ENCODE results near the gene ZNF469.
"Not testable (repeated sequence)": the region's sequence is repeated elsewhere in the genome, so short reads cannot be mapped to it uniquely, and the experiment has no call there.

Gene ZNF469

DNA sequence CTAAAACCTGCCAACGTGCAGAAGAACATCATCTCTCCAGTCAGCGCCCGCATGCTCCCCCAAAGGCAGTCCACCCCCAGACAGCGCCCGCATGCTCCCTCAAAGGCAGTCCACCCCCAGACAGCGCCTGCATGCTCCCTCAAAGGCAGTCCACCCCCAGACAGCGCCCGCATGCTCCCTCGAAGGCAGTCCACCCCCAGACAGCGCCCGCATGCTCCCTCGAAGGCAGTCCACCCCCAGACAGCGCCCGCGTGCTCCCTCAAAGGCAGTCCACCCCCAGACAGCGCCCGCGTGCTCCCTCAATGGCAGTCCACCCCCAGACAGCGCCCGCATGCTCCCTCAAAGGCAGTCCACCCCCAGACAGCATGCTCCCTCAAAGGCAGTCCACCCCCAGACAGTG lies 22.4 kb upstream of the ZNF469 start:
- not testable (repeated sequence) for DNase-seq (ENCODE audit: low spot score)

DNA sequence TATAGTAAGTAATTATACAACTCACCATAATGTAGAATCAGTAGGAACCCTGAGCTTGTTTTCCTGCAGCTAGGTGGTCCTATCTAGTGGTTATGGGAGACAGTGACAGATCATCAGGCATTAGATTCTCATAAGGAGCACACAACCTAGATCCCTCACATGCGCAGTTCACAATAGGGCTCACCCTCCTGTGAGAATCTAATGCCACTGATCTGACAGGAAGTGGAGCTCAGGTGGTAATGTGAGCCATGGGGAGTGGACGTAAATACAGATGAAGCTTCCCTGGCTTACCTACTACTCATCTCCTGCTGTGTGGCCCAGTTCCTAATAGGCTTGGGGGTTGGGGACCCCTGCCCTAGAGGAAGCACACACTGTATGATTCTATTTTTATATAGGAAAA lies 21.8 kb upstream of the ZNF469 start:
- no peak for DNase-seq (ENCODE audit: low spot score)

DNA sequence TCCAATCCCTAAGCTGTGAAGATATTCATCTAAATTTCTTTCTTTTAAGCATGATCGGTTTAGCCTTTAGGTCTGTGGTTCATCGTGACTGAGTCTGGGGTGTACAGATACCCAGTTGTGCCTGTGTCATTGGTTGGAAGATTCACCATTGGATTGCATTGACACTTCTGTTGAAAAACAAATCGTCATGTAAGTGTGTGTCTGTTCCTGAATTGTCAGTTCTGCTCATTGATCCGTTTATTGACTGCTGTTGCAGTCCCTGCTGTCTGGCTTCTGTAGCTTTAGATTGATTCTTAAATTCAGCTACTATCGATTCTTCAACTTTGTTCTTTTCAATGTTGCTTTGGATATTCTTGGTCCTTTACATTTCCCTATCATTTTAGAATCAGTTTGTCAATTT lies 21.0 kb upstream of the ZNF469 start:
- DNase-seq (ENCODE audit: low spot score) = no peak

DNA sequence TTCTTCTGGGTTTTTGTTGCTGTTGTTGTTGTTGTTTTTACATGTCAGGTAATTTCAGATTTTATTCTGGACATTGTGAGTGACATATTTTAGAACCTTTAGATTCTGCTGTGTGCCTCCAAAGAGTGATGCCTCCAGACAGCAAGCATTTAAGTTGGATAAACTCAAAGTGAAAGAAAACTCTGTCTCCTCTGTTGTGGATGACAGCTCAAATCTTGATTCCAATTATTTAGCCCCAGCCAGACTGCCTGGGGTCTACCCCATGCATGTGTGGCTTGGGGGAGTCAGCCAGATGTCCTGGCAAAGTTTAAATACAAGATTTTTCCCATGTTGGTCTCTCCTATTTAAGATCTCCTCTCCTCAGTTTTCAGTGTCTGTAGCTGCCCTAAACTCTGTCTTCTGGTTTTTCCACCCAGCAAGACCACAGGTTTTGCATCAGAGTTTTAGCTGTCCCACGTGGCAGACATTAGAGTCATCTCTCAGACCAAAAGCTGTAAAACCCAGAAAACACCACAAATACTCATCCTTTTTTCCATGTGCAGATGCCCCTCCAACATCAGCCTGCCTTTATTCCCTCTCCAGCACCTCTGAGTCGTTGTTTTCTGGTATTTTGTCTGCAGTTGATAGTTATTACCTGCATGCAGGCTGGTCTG lies 19.4 kb upstream of the ZNF469 start:
- no peak for DNase-seq (ENCODE audit: low spot score)

DNA sequence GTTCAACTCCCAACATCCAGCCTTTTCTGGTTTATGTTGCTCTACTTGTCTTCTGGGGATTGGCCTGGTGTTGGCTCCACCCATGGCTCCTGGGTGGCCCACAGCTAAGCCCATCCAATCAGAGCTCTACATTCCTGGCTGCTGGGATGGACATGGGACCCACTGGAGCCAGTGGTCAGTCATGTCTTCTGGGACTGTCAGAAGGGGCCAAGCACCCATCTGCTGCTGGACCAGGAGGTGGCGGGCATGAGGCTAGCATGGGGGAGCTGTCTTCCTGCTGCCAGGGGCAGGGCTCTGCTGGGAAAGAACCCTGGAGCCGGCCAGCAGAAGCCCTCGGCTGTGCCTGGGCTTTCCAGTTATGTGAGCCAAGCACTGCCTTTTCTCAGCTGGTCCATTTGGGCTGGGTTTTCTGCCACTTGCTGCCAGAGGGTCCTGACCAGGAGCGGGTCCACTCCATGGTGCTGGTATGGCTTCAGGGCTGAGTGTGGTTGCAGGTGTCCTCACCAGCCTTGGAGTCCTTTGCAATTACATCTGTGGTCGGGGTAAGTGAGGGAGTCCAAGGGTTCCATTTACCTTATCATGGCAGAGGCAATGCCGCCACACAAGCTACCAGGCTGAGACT lies 17.4 kb upstream of the ZNF469 start:
- no peak for DNase-seq (ENCODE audit: low spot score)

DNA sequence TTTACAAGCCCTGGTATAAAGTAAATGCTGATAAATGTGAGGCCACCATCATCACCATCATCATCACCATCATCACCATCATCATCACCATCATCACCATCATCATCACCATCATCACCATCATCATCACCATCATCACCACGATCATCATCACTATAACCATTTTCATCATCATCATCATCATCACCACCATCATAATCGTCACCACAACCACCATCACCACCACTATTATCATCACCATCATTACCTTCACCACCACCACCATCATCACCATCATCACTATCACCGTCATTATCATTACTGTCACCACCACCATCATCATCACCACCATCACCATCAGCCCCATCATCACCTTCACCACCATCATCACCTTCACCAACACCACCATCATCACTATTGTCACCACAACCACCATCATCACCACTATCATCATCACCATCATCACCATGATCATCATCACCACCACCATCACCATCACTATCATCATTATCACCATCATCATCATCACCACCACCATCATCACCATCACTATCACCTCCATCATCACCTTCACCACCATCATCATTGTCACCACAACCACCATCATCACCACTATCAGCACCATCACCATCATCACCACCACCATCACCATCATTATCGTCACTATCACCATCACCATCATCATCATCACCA lies 16.6 kb upstream of the ZNF469 start:
- no peak for DNase-seq (ENCODE audit: low spot score)

DNA sequence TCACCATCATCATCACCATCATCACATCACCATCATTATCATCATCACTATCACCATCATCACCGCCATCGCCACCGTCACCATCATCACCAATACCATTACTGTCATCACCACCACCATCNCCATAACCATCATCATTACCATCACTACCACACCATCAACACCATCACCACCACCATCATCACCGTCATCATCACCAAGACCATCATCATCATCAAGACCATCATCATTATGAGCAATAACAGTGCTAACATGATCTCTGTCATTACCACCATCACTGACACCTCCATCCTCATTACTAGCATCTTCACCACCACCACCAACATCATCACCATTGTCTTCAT lies 16.1 kb upstream of the ZNF469 start:
- DNase-seq (ENCODE audit: low spot score) = no peak

DNA sequence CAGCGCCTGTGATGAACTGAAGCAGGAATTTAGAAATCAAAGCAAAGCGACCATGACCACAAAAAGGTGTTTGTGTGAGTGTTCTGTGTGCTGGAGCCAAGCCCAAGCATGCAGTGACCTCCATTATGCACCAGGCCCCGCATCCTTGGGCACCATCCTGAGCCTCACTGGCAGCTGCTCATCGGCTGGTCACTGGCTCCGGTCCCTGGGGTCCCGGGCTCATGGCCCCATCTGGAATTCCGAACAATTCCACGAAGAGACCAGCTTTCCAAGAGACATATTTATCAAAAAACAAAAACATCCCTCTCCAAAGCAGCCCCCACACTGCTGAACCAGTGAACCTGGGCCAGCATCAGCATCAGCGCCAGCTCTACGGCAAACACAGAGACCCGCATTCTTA lies 15.2 kb upstream of the ZNF469 start:
- DNase-seq (ENCODE audit: low spot score) = no peak

DNA sequence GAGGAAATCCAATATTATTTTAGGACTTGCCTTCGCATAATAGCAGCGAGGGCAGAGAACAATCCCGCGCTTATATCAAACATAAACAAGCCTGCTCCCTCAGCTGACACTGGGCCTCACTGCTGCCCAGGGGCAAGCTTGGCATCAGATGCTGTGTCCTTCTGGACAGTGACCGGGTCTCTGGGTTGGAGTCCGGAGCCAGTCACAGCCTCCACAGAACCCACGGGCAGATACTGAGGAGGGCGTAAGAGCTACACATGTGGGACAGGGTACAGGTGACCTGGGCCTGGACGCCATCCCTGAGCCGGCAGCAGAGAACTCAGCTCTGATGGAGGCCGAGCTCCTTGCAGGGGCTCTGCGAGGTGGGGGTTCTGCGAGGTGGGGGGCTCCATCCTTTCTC lies 14.7 kb upstream of the ZNF469 start:
- no peak for DNase-seq (ENCODE audit: low spot score)

DNA sequence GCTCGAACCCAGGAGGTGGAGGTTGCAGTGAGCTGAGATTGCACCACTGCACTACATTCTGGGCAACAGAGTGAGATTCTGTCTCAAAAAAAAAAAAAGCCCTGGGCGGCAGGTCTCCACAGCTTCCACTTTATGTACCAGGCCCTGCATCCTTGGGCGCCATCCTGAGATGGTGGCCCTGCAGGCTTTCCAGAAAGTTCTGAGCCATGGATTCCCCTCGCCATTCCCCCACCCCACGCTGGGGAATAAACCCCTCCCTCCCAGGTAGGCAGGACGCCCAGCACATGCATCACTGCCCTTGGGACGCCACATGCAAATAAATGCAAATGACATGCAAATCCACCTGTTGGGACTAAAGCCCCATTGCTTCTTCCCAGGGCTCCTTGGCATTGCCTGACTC lies 13.8 kb upstream of the ZNF469 start:
- no peak for DNase-seq (ENCODE audit: low spot score)

DNA sequence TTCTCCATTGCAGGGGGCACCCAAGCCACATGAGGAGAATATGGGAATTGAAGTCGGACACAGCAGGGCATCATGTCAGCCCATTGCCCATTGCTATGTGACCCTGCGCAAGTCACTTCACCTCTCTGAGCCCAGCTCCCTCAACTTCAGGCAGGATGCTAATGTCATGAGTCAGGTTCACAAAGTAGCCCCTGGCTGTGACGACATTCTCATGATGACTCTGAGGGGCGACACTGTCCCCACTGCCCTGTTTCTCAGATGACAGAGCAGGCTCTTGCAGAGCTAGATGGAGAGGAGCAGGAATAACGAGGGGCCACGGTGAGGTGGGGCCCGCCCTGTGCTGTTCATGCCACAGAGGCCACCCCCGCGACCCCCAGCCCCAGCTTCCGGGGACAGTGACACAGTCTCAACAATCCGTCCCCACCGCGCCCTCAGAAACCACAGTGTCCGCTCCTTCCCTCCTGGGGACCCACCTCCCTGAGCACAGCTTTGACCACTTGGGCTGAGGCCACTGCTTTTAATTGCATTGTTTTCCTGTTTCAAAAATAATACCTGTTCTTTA lies 13.2 kb upstream of the ZNF469 start:
- DNase-seq (ENCODE audit: low spot score) = no peak

DNA sequence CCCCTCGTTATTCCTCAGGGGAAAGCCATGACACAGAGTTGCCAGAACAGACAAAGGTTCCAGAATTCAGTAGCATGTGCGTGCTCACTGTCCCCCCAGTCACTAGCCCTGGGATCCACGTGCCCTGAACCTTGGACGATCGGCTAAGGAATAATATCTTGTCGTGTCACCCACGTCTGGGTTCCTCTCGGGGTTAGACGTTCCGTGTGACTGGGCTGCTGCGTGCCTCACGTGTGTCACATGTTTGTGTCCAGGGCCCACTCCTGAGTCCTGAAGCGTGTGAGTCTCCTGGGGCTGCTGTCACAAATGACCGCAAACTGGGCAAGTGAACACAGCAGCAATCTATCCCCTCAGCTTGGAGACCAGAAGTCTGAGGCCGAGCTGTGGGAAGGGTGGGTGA lies 12.4 kb upstream of the ZNF469 start:
- DNase-seq (ENCODE audit: low spot score) = no peak

DNA sequence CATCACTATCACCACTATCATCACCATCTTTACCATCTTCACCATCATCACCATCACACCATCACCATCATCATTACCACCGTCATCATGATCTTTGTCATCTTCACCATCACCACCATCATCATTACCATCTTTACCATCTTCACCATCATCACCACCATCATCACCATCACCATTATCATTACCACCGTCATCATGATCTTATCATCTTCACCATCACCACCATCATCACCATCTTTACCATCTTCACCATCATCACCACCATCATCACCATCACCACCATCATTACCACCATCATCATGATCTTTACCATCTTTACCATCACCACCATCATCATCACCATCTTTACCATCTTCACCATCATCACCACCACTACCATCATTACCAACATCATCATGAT lies 10.2 kb upstream of the ZNF469 start:
- DNase-seq (ENCODE audit: low spot score) = no peak

DNA sequence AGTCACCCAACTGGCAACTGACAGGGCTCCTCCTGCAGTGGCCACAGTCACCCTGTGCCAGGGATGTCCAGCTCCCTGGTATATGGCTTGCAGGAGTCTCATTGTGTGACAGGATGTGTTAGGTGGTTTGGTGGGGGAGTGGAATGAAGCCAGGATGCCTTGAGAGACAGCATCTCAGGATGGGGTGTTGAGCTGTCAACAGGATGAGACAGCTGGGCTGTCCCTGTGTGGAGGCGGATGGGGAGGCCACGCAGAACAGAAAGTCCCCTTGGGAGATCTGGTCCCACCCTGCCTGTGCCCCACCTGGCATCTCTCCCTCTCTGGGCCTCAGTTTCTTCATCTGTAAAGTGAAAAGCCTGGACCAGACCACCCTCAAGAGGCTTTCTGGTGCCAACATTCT lies 9.5 kb upstream of the ZNF469 start:
- no peak for DNase-seq (ENCODE audit: low spot score)

DNA sequence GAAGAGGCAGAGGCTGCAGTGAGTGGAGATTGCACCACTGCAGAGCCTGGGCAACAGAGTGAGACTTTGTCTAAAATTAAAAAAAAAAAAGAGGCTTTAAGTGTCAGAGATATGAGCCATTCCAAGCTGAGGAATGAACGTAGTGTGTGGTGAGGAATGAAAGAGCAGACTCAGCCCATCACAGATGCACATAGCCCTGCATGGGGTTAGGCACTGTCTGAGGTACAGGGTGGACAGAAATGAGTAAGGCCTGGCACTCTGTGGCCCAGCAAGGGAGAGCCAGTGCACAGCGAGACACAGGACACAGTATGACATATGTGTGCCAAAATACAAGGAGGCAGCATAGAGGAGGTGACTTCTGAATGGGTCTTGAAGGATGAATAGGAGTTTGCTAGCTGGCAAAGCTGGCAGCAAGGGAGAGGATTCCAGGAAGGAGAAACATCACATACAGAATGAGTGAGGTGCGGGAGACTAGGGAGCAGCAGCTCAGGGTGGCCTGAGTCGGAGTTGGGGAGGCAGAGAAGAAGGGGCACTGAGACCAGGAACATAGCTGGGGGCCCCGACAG lies 8.7 kb upstream of the ZNF469 start:
- no peak for DNase-seq (ENCODE audit: low spot score)

DNA sequence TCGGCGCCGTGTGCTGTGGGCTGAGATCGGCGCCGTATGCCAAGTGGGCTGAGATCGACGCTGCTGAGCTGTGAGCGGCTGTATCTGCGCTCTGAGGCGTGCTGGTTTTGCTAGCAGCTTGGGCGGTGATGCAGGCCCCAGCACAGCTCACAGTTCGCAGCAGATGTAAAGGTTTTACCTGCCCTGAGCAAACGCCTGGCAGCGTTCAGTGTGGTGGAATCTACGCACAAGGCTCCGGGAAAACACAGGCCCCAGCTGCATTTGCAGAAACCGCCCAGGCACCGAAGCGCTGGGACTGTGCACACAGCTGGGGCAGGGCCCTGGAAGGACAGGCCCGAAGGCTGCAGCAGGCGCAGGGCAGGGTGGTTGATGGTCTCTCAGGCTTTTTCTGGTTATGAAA lies 8.0 kb upstream of the ZNF469 start:
- no peak for DNase-seq (ENCODE audit: low spot score)

DNA sequence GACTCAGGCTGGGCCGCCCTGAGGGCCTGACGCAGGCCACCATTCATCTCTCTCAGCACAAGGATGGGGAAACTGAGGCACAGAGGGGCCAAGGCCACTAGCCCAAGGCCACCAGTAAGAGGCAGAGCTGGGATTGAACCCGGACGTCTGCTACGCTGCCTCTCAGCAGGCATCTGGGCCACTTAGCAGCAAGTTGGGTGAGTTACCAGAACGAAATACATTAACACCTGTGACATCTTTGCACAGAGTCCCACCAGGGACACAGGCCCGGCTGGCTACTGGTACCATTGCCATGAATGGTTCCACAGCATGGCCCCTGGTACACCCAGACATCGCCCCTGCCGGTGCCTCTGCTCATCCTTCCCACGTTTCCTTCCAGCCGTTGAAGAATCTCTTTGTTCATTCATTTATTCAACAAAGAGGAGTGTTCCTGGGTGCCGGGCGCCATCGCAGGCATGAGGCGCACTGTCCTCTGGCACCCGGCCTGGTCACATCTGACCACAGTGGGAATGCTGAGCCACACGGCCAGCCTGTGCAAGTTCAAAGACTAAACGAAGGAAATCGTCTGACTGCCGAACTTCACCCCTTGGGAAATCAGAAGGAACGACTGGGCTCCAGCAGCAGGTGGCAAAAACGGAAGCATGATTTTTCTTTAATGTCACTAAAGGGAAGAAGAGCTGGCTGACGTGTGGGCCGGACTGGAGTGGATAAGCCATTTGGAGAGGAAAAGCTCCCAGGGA lies 7.4 kb upstream of the ZNF469 start:
- DNase-seq (ENCODE audit: low spot score) = no peak

DNA sequence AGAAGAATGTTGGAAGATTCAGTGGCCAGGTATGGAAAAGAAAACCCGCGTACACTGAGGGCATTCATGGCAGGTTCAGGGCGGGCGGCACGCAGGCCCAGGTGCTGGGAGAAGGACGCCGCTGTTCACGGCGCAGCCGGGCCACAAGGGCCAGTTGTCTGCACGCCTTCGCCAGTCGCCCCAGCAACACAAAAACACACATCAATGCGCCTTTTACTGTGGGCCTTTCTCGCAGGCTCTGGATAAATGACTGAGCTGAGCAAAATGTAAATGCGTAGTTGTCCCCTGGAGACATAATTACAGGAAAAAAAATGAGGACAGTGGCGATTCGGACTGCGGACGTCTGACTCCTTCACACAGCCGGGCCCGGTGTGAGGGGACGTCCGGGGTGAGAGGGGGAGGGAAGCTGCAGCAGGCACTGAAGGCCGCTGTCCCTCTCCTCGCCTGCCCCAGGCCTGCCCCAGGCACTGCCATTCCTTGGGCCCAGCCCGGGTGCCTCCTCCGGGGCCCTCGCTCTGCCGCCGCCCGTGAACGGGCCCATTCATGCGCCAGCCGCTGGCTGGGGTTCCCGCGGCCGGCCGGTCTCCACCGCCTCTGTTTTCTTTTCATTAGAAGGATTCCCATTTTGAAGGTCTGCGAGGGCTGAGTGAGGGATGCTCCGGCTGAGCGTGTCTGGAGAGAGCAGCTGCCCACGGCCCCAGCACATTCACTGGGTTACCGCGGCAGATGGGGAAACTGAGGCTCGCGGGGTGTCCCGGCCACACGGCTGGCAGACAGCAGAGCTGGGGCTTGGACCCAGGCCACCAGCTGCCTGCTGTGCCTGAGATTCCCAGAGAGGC lies 6.5 kb upstream of the ZNF469 start:
- DNase-seq (ENCODE audit: low spot score) = no peak

DNA sequence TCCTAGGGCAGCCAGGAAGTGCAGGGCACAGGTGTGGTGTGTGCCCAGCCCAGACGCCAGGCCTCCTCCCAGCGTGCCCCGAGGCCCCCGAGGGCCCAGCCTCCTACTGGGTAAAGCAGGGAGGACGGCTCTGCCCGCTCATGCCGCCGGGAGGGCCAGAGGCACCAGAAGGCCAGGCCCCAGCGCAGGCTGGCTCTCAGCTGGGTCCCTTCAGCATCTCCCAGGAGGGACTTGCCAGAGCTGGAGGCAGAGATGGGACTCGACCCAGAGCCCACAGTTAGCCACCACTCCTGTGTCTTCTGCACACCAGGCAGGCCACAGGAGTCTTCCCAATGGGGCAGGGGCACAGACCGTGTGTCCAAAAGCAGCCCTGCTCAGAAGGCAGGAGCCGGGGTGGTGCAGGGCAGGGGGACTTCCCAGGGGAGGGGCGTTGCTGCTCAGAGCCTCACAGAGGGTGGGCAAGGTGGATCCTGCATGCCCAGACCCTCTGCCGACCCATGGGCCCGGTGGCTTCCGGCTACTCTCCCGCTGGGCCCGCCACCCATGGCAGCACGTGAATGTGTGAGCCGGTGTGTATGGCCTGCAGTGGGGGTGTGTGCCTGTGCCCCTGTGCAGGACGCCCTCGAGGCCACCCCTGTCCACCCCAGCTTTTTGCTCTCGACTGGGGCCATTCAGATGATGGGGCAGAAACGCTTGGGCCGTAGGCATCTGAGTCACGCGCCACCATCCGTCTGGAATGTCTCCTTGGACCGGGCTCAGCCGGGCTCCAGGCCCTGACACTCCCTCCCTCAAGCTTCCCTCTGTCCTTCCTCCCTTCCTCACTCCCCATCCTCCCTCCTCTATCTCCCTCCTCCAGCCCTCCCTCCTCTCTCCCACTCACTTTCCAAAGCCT lies 5.7 kb upstream of the ZNF469 start:
- peak; percentile 51 for DNase-seq (ENCODE audit: low spot score)

DNA sequence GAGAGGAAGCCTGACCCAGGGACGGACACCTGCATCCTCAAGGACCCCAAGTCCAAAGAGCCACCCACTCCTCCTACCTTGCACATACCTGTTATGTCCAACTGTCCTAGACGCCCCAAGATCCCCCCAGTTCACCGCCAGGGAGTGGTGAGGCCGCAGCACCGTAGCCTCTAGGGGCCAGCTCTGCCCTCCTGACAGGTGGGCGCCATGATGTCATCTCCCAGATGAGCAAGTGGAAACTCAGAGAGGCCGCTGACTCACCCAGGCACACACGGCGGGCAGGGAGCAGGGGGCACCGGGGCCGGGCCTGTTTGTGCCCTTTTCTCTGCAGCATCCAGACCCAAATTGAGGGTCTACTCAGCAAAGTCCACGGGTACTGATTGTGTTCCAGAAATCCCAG lies 4.8 kb upstream of the ZNF469 start:
- no peak for DNase-seq (ENCODE audit: low spot score)

DNA sequence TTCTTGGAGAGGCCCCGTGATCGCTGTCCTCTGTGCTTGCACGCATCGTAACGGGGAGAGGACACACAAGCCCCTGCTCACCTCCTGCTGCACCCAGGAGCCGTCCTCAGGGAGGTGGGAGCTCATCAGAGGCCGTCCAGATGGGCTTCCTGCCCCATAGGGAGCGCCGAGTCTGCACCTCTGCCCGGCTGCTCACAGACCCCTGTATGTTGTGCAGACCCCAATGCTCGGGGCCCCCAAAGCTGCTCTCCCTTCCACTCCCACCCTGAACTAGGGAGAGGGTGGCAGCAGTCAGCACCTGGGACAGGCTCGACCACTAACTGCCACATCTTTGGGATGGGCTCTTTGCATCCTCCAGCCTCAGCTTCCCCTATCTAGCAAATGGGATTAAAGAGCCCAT lies 4.4 kb upstream of the ZNF469 start:
- no peak for DNase-seq (ENCODE audit: low spot score)
